Measurements from ENCODE around the gene RNU1-2. TPM values are rescaled to one million over a fixed set of nuclear protein-coding genes. Genes with fewer than 3 reads are reported as not detected.

Gene RNU1-2
- total and polyA plus RNA-seq, 2 of the 8 experiments (the other 6 are each of a cell fraction or from before 2014, with no cell fraction given): 145 to 1,303 TPM

DNA sequence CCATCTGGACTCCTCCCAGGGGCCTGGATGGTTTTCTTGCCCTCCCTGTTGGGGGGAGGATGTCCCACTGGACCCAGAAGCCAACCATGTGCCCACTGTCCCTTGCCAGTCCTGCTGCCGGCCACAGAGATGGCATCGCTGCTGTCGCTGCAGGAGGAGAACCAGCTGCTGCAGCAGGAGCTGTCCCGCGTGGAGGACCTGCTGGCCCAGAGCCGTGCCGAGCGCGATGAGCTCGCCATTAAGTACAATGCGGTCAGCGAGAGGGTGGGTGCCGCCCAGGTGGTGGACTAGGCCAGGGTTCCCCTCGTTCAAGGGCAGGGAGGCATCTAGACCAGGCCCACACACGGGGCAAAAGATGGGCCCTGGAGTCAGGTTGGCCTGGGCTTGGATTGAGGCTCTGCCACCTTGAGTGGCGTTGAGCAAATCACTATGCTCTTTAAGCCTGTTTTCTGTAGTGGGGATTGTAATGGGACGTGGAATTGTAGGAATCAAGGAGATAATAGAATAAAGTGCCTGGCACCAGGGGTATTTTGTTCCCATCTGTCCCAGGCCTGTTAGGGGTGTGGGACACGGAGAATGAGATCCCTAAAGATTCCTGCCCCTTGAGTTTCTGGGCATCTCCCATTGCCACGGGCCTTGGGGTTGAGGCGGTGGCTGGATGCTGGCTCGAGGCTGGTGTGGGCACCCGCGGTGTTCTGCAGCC lies 28.6 kb downstream of the RNU1-2 start (continued):
- TF ChIP-seq RFX5 (IDR thresholded peaks at IDR 0.05; ENCODE audit: borderline replicate concordance, low read depth, low read length): no peak

All from H1 (cell line).